A673 (cell line): Measurements from ENCODE around the gene OR1E2. TPM values are rescaled to one million over a fixed set of nuclear protein-coding genes. Genes with fewer than 3 reads are reported as not detected.

Source experiments
- BruUV-seq: library from RNA; stranded (reverse); fragments of 400-500 nt; replicated peaks from 2 replicates; lab custom pipeline; 2021; lab: Mats Ljungman, UMichigan
- CTCF ChIA-PET: fragments of 300-600 bp; sonication (Branson Sonifier 250); formaldehyde crosslinking; loops from one replicate; lab custom pipeline; 2022; ENCODE audit warnings: antibody characterized with exemption; lab: Charles Lee
- POLR2A ChIA-PET: fragments of 300-600 bp; sonication (Branson Sonifier 250); formaldehyde crosslinking; loops from one replicate; lab custom pipeline; 2022; ENCODE audit warnings: antibody characterized with exemption; ENCODE audit not compliant: low non-redundant PET; lab: Charles Lee
- DNase-seq: peaks from one replicate; pipeline ENCODE4 v3.0.0-alpha.2; 2015; ENCODE audit warnings: low spot score
- H3K27ac ChIP-seq: fragments of 200-600 bp; sonication (generic); 2 replicates; pipeline ENCODE4 v1.5.1; 2016; ENCODE audit warnings: mixed run types, low read depth, mild to moderate bottlenecking, mixed read lengths, antibody characterized with exemption, low read length; ENCODE audit not compliant: poor library complexity, severe bottlenecking
- H3K27me3 ChIP-seq: fragments of 200-600 bp; sonication (generic); replicated peaks from 2 replicates; pipeline ENCODE4 v1.6.1; 2017; ENCODE audit warnings: mixed run types, low read depth, mild to moderate bottlenecking, mixed read lengths, antibody characterized with exemption, low read length; ENCODE audit not compliant: insufficient read depth, poor library complexity
- H3K36me3 ChIP-seq: fragments of 200-600 bp; sonication (generic); 2 replicates; pipeline ENCODE4 v1.6.1; 2016; ENCODE audit warnings: mixed run types, mild to moderate bottlenecking, mixed read lengths, antibody characterized with exemption, low read length; ENCODE audit not compliant: insufficient read depth, poor library complexity, severe bottlenecking
- H3K4me1 ChIP-seq: fragments of 200-600 bp; sonication (generic); 2 replicates; pipeline ENCODE4 v1.6.1; 2017; ENCODE audit warnings: mixed run types, mild to moderate bottlenecking, mixed read lengths, antibody characterized with exemption, low read length; ENCODE audit not compliant: insufficient read depth, poor library complexity, severe bottlenecking
- H3K4me3 ChIP-seq: fragments of 200-600 bp; sonication (generic); 2 replicates; pipeline ENCODE4 v1.5.1; 2016; ENCODE audit warnings: low read depth, mixed run types, mild to moderate bottlenecking, mixed read lengths, low read length; ENCODE audit not compliant: poor library complexity, severe bottlenecking
- H3K9me3 ChIP-seq: fragments of 200-600 bp; sonication (generic); 2 replicates; pipeline ENCODE4 v1.6.1; 2016; ENCODE audit warnings: mixed run types, low read depth, mild to moderate bottlenecking, mixed read lengths, antibody characterized with exemption, low read length; ENCODE audit not compliant: poor library complexity, severe bottlenecking
- EZH2 ChIP-seq: fragments of 200-600 bp; sonication (generic); IDR thresholded peaks from 2 replicates; pipeline ENCODE4 v1.6.1; 2017; ENCODE audit warnings: borderline replicate concordance, low read depth, mild to moderate bottlenecking, mixed read lengths, antibody characterized with exemption, low read length; ENCODE audit not compliant: poor library complexity, severe bottlenecking
- intact Hi-C: fragments of 100-400 bp; cut with micrococcal nuclease; formaldehyde crosslinking; loops from one replicate; pipeline ENCODE4 v1.10.0; 2022; ENCODE audit not compliant: unreplicated experiment
- total RNA-seq: library from RNA; stranded (reverse); gene quantifications from 2 replicates; pipeline ENCODE4 v1.2.3, GENCODE V29; 2021
- TF ChIP-seq, protein P1 (sequence below): fragments of 300-800, 200-600 bp; sonication (generic); conservative IDR thresholded peaks from 2 replicates; pipeline ENCODE4 v1.5.1; 2017; ENCODE audit warnings: low read depth, mild to moderate bottlenecking, antibody characterized with exemption, low read length, moderate library complexity, mixed read lengths

The OR1E2 gene
- total RNA-seq, 1 experiment from 2014 or later, result not detected

DNA sequence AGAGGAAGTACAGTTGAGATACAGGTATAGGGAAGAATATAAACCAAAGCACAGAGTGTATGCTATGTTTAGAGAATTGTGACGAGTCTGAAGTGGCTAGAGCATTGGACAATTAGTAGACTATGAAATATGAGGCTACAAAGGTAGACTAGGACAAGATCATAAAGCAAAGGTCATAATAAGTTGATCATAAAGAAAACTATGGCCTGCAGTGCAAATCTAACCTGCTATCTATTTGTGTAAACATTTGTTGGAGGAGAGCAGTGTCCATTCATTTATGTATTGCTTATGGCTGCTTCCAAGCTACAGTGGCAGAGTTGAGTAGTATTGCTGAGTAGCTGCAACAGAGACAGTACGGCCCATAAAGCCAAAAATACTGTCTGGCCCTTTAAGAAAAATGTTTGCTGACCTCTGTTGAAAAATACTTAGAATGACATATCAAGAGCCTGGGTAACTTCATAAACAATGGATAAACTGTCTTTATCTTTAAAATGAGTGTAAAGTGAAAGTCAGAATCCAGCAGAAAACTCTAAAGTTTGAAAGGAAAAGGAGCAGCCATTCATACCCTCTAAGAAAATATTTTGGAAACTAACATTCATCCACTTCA lies 14.5 kb upstream of the OR1E2 start:
- H3K27me3 ChIP-seq, result peaks cover under 1% of the 10 kb centered on the region
- ChIA-PET POLR2A (no interaction called here), CTCF (no interaction called here)
- no peaks in the 10 kb centered on the region for H3K4me1 ChIP-seq
- TF ChIP-seq EZH2, result no peak
- TF ChIP-seq, protein P1, sequence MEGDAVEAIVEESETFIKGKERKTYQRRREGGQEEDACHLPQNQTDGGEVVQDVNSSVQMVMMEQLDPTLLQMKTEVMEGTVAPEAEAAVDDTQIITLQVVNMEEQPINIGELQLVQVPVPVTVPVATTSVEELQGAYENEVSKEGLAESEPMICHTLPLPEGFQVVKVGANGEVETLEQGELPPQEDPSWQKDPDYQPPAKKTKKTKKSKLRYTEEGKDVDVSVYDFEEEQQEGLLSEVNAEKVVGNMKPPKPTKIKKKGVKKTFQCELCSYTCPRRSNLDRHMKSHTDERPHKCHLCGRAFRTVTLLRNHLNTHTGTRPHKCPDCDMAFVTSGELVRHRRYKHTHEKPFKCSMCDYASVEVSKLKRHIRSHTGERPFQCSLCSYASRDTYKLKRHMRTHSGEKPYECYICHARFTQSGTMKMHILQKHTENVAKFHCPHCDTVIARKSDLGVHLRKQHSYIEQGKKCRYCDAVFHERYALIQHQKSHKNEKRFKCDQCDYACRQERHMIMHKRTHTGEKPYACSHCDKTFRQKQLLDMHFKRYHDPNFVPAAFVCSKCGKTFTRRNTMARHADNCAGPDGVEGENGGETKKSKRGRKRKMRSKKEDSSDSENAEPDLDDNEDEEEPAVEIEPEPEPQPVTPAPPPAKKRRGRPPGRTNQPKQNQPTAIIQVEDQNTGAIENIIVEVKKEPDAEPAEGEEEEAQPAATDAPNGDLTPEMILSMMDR, result no peak
- no peaks in the 10 kb centered on the region for H3K9me3 ChIP-seq
- BruUV-seq, result no TSS peak
- intact Hi-C loops, result no loop called here
- DNase-seq, result no peak
- H3K36me3 ChIP-seq, result no peaks in the 10 kb centered on the region
- no peak overlapping the region for H3K4me3 ChIP-seq
- H3K27ac ChIP-seq, result no peak overlapping the region

DNA sequence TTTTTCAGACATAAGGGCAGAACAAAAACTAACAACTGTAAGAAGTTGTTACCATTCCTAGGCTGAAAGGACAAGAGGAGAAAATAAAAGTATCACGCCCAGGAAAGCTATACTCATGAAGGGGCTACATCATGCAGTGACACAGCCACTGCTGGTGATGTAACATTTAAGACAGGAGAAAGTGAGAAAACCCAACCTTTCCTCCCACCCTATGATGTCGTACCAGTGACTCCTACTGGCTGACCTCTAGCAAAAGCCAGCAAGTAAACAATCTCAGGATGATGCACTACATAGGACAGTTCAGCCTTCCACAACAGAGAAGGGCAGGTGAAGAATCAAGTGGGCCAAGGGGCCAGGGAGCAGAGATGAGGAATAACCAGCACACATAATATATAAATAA lies 14.0 kb upstream of the OR1E2 start:
- no peak for TF ChIP-seq EZH2
- TF ChIP-seq, protein P1, result 0 out of 2 replicates have a peak, but pooled peaks have one; percentile 21
- DNase-seq, result peak; percentile 10
- H3K4me3 ChIP-seq, result no peak overlapping the region
- peaks cover 5% of the 10 kb centered on the region for H3K27me3 ChIP-seq
- no peaks in the 10 kb centered on the region for H3K36me3 ChIP-seq
- H3K4me1 ChIP-seq, result no peaks in the 10 kb centered on the region
- H3K27ac ChIP-seq, result no peak overlapping the region
- ChIA-PET CTCF (no interaction called here), POLR2A (no interaction called here)
- BruUV-seq, result no TSS peak
- intact Hi-C loops, result no loop called here
- no peaks in the 10 kb centered on the region for H3K9me3 ChIP-seq

DNA sequence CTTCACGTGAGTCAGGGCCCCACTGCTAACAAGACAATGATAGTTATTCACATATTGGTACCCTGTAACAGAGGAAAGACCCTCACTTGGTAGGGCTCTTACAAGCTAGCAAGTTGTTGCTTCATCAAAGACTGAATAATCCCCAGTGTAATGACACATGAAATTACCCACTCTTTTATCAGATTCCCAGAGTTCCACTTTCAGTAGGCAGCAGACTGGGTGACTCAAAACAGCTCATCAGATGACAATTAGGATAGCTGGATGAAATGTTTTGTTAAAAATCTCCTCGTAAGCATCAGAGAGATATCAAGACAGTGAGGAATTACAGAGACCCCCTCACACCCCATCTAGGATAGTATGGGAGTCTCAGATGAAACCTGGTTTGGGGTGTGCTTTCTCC lies 6.8 kb upstream of the OR1E2 start:
- CTCF ChIA-PET, result no interaction called here
- Histone ChIP-seq H3K4me1 (no peaks in the 10 kb centered on the region), H3K9me3 (no peaks in the 10 kb centered on the region), H3K36me3 (no peaks in the 10 kb centered on the region), H3K27me3 (peaks cover 32% of the 10 kb centered on the region), H3K27ac (no peak overlapping the region), H3K4me3 (no peak overlapping the region)
- POLR2A ChIA-PET, result no interaction called here
- intact Hi-C loops, result no loop called here
- TF ChIP-seq, protein P1, result no peak
- TF ChIP-seq EZH2, result no peak
- no TSS peak for BruUV-seq
- DNase-seq, result no peak
